CD8-positive, alpha-beta memory T cell (primary cell): ENCODE data around the gene ABHD17A. TPM values are rescaled to one million over a fixed set of nuclear protein-coding genes. Genes with fewer than 3 reads are reported as not detected.
"Not testable (repeated sequence)": the region's sequence is repeated elsewhere in the genome, so short reads cannot be mapped to it uniquely, and the experiment has no call there.

Experiments used
- CTCF ChIA-PET: fragments of 350-600 bp; sonication (Branson Sonifier 250); formaldehyde crosslinking; loops from one replicate; lab custom pipeline; 2021; ENCODE audit warnings: antibody characterized with exemption; lab: Charles Lee
- POLR2A ChIA-PET: fragments of 350-600 bp; sonication (Branson Sonifier 250); formaldehyde crosslinking; loops from one replicate; lab custom pipeline; 2021; ENCODE audit warnings: antibody characterized with exemption; lab: Charles Lee
- DNase-seq, 5 donors: peaks; one replicate each; pipeline versions ENCODE4 v3.0.0 to v3.0.0-alpha.2; 2020 to 2022; ENCODE audit warnings: mixed read lengths in 1 of 5
- H3K27ac ChIP-seq: one replicate; pipeline ENCODE4 v1.7.0; 2013; ENCODE audit warnings: low read depth, mild to moderate bottlenecking, low read length, moderate library complexity
- H3K27me3 ChIP-seq: 2 replicates; pipeline ENCODE4 v1.7.0; 2013; ENCODE audit warnings: low read length, mild to moderate bottlenecking; ENCODE audit not compliant: insufficient read depth, poor library complexity, severe bottlenecking
- H3K36me3 ChIP-seq: 2 replicates; pipeline ENCODE4 v1.7.0; 2013; ENCODE audit warnings: mild to moderate bottlenecking, low read length, moderate library complexity; ENCODE audit not compliant: insufficient read depth
- H3K4me1 ChIP-seq: 2 replicates; pipeline ENCODE4 v1.7.0; 2013; ENCODE audit warnings: mild to moderate bottlenecking, low read length, moderate library complexity; ENCODE audit not compliant: insufficient read depth
- H3K4me3 ChIP-seq: 2 replicates; pipeline ENCODE4 v1.7.0; 2013; ENCODE audit warnings: mild to moderate bottlenecking, low read length
- H3K9me3 ChIP-seq: 2 replicates; pipeline ENCODE4 v1.7.0; 2013; ENCODE audit warnings: mild to moderate bottlenecking, low read length
- H3K27ac Mint-ChIP-seq, 8 donors: one replicate each; pipeline ENCODE4 v1.8.0; 2020 to 2021; ENCODE audit warnings: mixed read lengths in 8 of 8, mild to moderate bottlenecking in 6 of 8, inconsistent platforms in 3 of 8, moderate library complexity in 3 of 8
- H3K27me3 Mint-ChIP-seq, 2 donors: one replicate each; pipeline ENCODE4 v1.8.0; 2020 to 2021; ENCODE audit warnings: mixed read lengths in 2 of 2, mild to moderate bottlenecking in 1 of 2, moderate library complexity in 1 of 2
- H3K36me3 Mint-ChIP-seq, 3 donors: one replicate each; pipeline ENCODE4 v1.8.0; 2020 to 2021; ENCODE audit warnings: mixed read lengths in 3 of 3, inconsistent platforms in 1 of 3, mild to moderate bottlenecking in 1 of 3
- H3K4me1 Mint-ChIP-seq, 3 donors: one replicate each; pipeline ENCODE4 v1.8.0; 2020 to 2021; ENCODE audit warnings: mixed read lengths in 3 of 3, inconsistent platforms in 1 of 3, mild to moderate bottlenecking in 1 of 3
- H3K4me3 Mint-ChIP-seq, 7 donors: one replicate each; pipeline ENCODE4 v1.8.0; 2020 to 2021; ENCODE audit warnings: mixed read lengths in 7 of 7, mild to moderate bottlenecking in 6 of 7, moderate library complexity in 4 of 7, inconsistent platforms in 2 of 7
- H3K9me3 Mint-ChIP-seq, 5 donors: one replicate each; pipeline ENCODE4 v1.8.0; 2020 to 2022; ENCODE audit warnings: mixed read lengths in 5 of 5, mild to moderate bottlenecking in 3 of 5, moderate library complexity in 2 of 5, inconsistent platforms in 1 of 5
- polyA plus RNA-seq: library from polyadenylated mRNA; unstranded; fragments of 300-500 nt; fragmentation: Illumina TruSeq; gene quantifications from one replicate; pipeline ENCODE4 v1.2.3, GENCODE V29; 2021
- total RNA-seq, 2 experiments: library from RNA; stranded (reverse); gene quantifications; one replicate each; pipeline ENCODE4 v1.2.3, GENCODE V29; 2021

ABHD17A gene
- total and polyA plus RNA-seq, 3 experiments from 2014 or later: 105 to 252 (median 114) TPM

- H3K9me3 Mint-ChIP-seq: no peaks in the 10 kb centered on the region
- peak overlapping the region in 3 of 8 donors; percentile 6 to 85 (median 32) for H3K27ac Mint-ChIP-seq
- no peaks in the 10 kb centered on the region for H3K9me3 ChIP-seq
- no peaks in the 10 kb centered on the region for H3K27me3 Mint-ChIP-seq
- CTCF ChIA-PET: interaction anchor here (0.6 to 3.5 kb wide), 6 partner anchors 9 to 1460 kb away, joined by 3 to 17 read pairs (median 3); partner anchors contain the start of gene ABHD17A
- H3K27ac ChIP-seq: no peak overlapping the region
- peaks cover 19% of the 10 kb centered on the region for H3K4me1 ChIP-seq
- H3K36me3 Mint-ChIP-seq: peaks cover 0 to 3% (median 0%) of the 10 kb centered on the region in 3 donors
- H3K36me3 ChIP-seq: no peaks in the 10 kb centered on the region
- no peak overlapping the region for H3K4me3 ChIP-seq
- POLR2A ChIA-PET: interaction anchor here (0.6 to 0.7 kb wide), 3 partner anchors 164 to 1605 kb away, joined by 6 to 8 read pairs (median 6); no protein-coding TSS in a partner anchor
- no peak for DNase-seq
- no peaks in the 10 kb centered on the region for H3K27me3 ChIP-seq
- peaks cover 8 to 19% (median 10%) of the 10 kb centered on the region in 3 donors for H3K4me1 Mint-ChIP-seq
- peak overlapping the region in 1 of 7 donors; percentile 20 for H3K4me3 Mint-ChIP-seq
Measured at GRCh38 chr19:1902923-1903322, 17.6 kb upstream of the ABHD17A start.

DNA sequence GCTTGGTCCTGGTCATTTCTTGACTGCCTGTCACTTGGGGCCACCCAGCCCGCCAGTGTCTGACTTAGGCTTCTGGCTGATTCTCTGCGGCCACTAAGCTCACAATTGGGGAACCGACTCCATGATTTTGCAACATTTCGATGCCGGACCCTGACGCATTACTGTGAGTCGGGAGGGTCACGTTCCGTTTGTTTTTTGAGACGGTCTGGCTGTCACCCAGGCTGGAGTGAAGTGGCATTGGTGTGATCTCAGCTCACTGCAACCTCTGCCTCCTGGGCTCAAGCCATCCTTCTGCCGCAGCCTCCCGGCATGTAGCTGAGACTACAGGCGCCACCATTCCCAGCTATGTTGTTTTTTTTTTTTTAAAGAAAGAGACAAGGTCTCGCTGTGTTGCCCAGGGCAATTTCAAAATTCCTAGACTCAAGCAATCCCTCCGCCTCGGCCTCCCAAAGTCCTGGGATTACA is 16.7 kb upstream of the ABHD17A start:
- H3K4me3 ChIP-seq: no peak overlapping the region
- H3K27me3 ChIP-seq: no peaks in the 10 kb centered on the region
- H3K4me1 ChIP-seq: peaks cover 26% of the 10 kb centered on the region
- Mint-ChIP-seq H3K9me3 (no peaks in the 10 kb centered on the region), H3K27me3 (no peaks in the 10 kb centered on the region), H3K4me3 (no peak overlapping the region), H3K4me1 (peaks cover 16 to 25% (median 18%) of the 10 kb centered on the region in 3 donors), H3K27ac (peak overlapping the region in 1 of 8 donors; percentile 56), H3K36me3 (peaks cover 0 to 3% (median 0%) of the 10 kb centered on the region in 3 donors)
- DNase-seq: no peak
- POLR2A ChIA-PET: no interaction called here
- no peaks in the 10 kb centered on the region for H3K9me3 ChIP-seq
- CTCF ChIA-PET: interaction anchor here (1.0 to 3.5 kb wide), 5 partner anchors 9 to 38 kb away, joined by 3 to 17 read pairs (median 3); partner anchors contain the start of gene ABHD17A
- no peak overlapping the region for H3K27ac ChIP-seq
- no peaks in the 10 kb centered on the region for H3K36me3 ChIP-seq

DNA sequence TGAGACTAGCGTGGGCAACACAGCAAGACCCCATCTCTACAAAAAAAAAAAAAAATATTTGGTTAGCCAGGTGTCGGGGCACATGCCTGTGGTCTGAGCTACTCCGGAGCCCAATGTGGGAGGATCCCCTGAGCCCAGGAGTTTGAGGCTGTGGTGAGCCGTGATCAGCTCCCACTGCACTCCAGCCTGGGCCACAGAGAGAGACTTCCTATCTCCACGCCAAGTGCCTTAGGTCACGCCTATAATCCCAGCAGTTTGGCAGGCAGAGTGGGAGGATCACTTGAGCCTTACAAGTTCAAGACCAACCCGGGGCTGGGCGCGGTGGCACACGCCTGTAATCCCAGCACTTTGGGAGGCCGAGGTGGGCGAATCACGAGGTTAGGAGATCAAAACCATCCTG is 11.2 kb upstream of the ABHD17A start:
- Histone ChIP-seq H3K4me3 (no peak overlapping the region), H3K27ac (no peak overlapping the region), H3K36me3 (no peaks in the 10 kb centered on the region), H3K9me3 (no peaks in the 10 kb centered on the region), H3K27me3 (no peaks in the 10 kb centered on the region), H3K4me1 (peaks cover 37% of the 10 kb centered on the region)
- peak overlapping the region; percentile 26 to 98 (median 89) for H3K27ac Mint-ChIP-seq
- peak overlapping the region; percentile 75 to 95 (median 87) for H3K4me3 Mint-ChIP-seq
- DNase-seq: no peak
- H3K27me3 Mint-ChIP-seq: no peaks in the 10 kb centered on the region
- peaks cover 27 to 42% (median 41%) of the 10 kb centered on the region in 3 donors for H3K4me1 Mint-ChIP-seq
- H3K9me3 Mint-ChIP-seq: no peaks in the 10 kb centered on the region
- ChIA-PET POLR2A (interaction anchor here (0.5 to 2.7 kb wide), 6 partner anchors 21 to 357 kb away, joined by 3 to 20 read pairs (median 6); no protein-coding TSS in a partner anchor), CTCF (interaction anchor here (0.9 to 3.0 kb wide), 9 partner anchors 11 to 255 kb away, joined by 3 to 20 read pairs (median 6); partner anchors contain the start of genes ABHD17A and AP3D1)
- no peaks in the 10 kb centered on the region for H3K36me3 Mint-ChIP-seq

DNA sequence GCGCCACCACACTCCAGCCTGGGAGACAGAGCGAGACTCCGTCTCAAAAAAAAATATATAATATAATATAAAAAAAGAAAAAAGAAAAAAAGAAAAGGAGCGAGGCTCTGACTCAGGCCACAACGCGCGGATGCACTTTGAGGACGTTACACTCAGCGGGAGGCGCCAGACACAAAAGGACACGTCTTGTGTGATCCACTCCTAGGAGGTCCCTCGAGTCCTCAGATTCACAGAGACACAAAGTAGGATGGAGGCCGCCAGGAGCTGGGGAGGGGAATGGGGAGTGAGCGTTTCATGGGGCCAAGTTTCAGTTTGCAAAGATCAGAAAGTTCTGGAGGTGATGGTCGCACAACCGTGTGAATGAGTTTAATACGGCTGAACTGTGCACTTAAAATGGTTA is 8.5 kb upstream of the ABHD17A start:
- no peaks in the 10 kb centered on the region for H3K9me3 ChIP-seq
- H3K27ac ChIP-seq: no peak overlapping the region
- no peaks in the 10 kb centered on the region for H3K9me3 Mint-ChIP-seq
- peaks cover 37% of the 10 kb centered on the region for H3K4me1 ChIP-seq
- peak overlapping the region in 2 of 7 donors; percentile 26 to 28 for H3K4me3 Mint-ChIP-seq
- no peaks in the 10 kb centered on the region for H3K27me3 Mint-ChIP-seq
- CTCF ChIA-PET: interaction anchor here (1.2 to 1.3 kb wide), 2 partner anchors 8 kb away, joined by 3 read pairs; no protein-coding TSS in a partner anchor
- no peak overlapping the region for H3K4me3 ChIP-seq
- POLR2A ChIA-PET: no interaction called here
- peaks cover 30 to 46% (median 41%) of the 10 kb centered on the region in 3 donors for H3K4me1 Mint-ChIP-seq
- H3K36me3 Mint-ChIP-seq: no peaks in the 10 kb centered on the region
- H3K36me3 ChIP-seq: no peaks in the 10 kb centered on the region
- no peak for DNase-seq
- H3K27me3 ChIP-seq: no peaks in the 10 kb centered on the region
- peak overlapping the region in 4 of 8 donors; percentile 54 to 93 (median 72) for H3K27ac Mint-ChIP-seq

DNA sequence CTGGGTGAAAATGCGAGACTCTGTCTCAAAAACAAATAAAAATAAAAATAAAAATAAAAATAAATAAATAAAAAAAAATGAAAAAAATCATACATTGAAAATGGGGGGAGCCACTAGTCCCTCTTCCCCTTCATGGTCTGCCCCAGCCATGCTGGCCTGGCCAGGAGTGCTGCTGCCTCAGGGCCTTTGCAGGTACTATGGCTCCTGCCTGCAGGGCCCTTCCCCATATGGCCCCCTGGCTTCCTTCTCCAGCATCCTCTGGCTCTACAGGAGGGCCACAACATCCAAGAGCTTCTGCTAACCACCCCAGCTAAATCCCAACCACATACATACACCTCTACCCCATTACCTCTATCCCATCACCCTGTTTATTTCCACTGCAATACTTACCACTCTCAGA is 4.6 kb upstream of the ABHD17A start:
- H3K9me3 Mint-ChIP-seq: no peaks in the 10 kb centered on the region
- POLR2A ChIA-PET: no interaction called here

DNA sequence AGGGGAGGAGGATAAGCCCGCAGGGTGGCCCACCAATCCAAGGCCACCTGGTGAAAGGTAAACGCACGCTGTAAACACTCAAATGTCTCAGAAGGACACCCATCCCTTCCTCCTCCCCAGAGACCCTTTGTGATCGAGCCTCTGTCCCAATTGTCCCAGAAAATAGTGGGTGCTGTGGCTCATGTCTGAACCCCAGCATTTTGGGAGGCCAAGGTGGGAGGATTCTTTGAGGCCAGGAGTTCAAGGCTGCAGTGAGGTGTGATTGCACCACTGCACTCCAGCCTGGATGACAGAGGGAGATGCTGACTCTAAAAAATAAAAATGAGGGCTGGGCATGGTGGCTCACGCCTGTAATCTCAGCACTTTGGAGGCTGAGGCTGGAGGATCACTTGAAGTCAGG is 3.1 kb upstream of the ABHD17A start:
- peaks cover 0 to 5% (median 0%) of the 10 kb centered on the region in 5 donors for H3K9me3 Mint-ChIP-seq
- peaks cover 0 to 4% of the 10 kb centered on the region in 2 donors for H3K27me3 Mint-ChIP-seq
- ChIA-PET POLR2A (interaction anchor here (1.2 kb wide), 1 partner anchor 18 kb away, joined by 3 read pairs; no protein-coding TSS in a partner anchor), CTCF (no interaction called here)
- peak overlapping the region in 2 of 8 donors; percentile 41 to 69 for H3K27ac Mint-ChIP-seq
- H3K36me3 Mint-ChIP-seq: peaks cover 0 to 14% (median 3%) of the 10 kb centered on the region in 3 donors
- H3K36me3 ChIP-seq: no peaks in the 10 kb centered on the region
- no peaks in the 10 kb centered on the region for H3K9me3 ChIP-seq
- H3K27me3 ChIP-seq: no peaks in the 10 kb centered on the region
- H3K4me3 ChIP-seq: no peak overlapping the region
- no peak overlapping the region for H3K27ac ChIP-seq
- peaks cover 14 to 22% (median 15%) of the 10 kb centered on the region in 3 donors for H3K4me1 Mint-ChIP-seq
- H3K4me3 Mint-ChIP-seq: peak overlapping the region in 1 of 7 donors; percentile 27
- DNase-seq: no peak
- peaks cover 13% of the 10 kb centered on the region for H3K4me1 ChIP-seq

More for the DNA sequence above, 4.6 kb upstream of the ABHD17A start:
- no peaks in the 10 kb centered on the region for H3K27me3 ChIP-seq
- no peak overlapping the region for H3K27ac ChIP-seq
- Mint-ChIP-seq H3K27ac (peak overlapping the region in 2 of 8 donors; percentile 20 to 60), H3K36me3 (no peaks in the 10 kb centered on the region), H3K4me1 (peaks cover 7 to 20% (median 12%) of the 10 kb centered on the region in 3 donors), H3K27me3 (no peaks in the 10 kb centered on the region), H3K4me3 (no peak overlapping the region)
- H3K36me3 ChIP-seq: no peaks in the 10 kb centered on the region
- H3K9me3 ChIP-seq: no peaks in the 10 kb centered on the region
- no peak for DNase-seq
- CTCF ChIA-PET: no interaction called here
- peaks cover 12% of the 10 kb centered on the region for H3K4me1 ChIP-seq
- H3K4me3 ChIP-seq: no peak overlapping the region

DNA sequence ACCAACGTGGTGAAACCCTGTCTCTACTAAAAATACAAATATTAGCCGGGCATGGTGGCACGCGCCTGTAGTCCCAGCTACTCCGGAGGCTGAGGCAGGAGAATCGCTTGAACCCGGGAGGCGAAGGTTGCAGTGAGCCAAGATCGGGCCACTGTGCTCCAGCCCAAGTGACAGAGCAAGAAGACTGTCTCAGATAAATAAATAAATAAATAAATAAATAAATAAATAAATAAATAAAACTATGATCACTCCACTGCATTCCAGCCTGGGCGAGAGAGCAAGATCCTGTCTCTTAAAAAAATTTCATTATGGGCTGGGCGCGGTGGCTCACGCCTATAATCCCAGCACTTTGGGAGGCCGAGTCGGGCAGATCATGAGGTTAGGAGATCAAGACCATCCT is 1.1 kb upstream of the ABHD17A start:
- H3K27me3 ChIP-seq, H3K9me3 ChIP-seq, H3K4me3 ChIP-seq, H3K27ac ChIP-seq, H3K9me3 Mint-ChIP-seq, H3K27me3 Mint-ChIP-seq, DNase-seq, H3K36me3 ChIP-seq: not testable (repeated sequence)
- peaks cover 25% of the 10 kb centered on the region for H3K4me1 ChIP-seq
- H3K4me1 Mint-ChIP-seq: peaks cover 26 to 36% (median 29%) of the 10 kb centered on the region in 3 donors
- ChIA-PET CTCF (interaction anchor here (1.0 kb wide), 3 partner anchors 8 to 266 kb away, joined by 3 to 4 read pairs (median 3); no protein-coding TSS in a partner anchor), POLR2A (interaction anchor here (2.1 kb wide), 1 partner anchor 11 kb away, joined by 14 read pairs; no protein-coding TSS in a partner anchor)
- H3K36me3 Mint-ChIP-seq: peaks cover 3 to 27% (median 6%) of the 10 kb centered on the region in 3 donors
- H3K27ac Mint-ChIP-seq: peak overlapping the region in 3 of 8 donors; percentile 85 to 98 (median 93)
- H3K4me3 Mint-ChIP-seq: peak overlapping the region in 2 of 7 donors; percentile 89 to 96
